Embryonic facial prominence (tissue), 1 donor: ENCODE results near the gene OR5K4.

Source experiments
- DNase-seq: peaks from one replicate; pipeline ENCODE4 v3.0.0-alpha.2; 2016; ENCODE audit errors: extremely low spot score

The OR5K4 gene

GRCh38 chr3:98353554-98353953 is at the start of gene OR5K4:
Gene OR5K4 (plus strand): TSS chr3:98353854. CDS start chr3:98353854, 0 bp downstream.
- no peak for DNase-seq

GRCh38 chr3:98322101-98322500 is 31.6 kb upstream of the OR5K4 start:
- no peak for DNase-seq

GRCh38 chr3:98322686-98323085 is 31.0 kb upstream of the OR5K4 start:
- no peak for DNase-seq

- no peak for DNase-seq
These were observed 30.2 kb upstream of the OR5K4 start for GRCh38 chr3:98323425-98323824.

GRCh38 chr3:98325055-98325454 is 28.6 kb upstream of the OR5K4 start:
- no peak for DNase-seq

GRCh38 chr3:98326105-98326893 is 27.4 kb upstream of the OR5K4 start:
- DNase-seq: no peak

- DNase-seq: no peak
These were observed 26.7 kb upstream of the OR5K4 start for GRCh38 chr3:98326945-98327344.

GRCh38 chr3:98328933-98329332 is 24.7 kb upstream of the OR5K4 start:
- DNase-seq: no peak

- peak; percentile 22 for DNase-seq
These were observed 24.1 kb upstream of the OR5K4 start for GRCh38 chr3:98329392-98330124.

GRCh38 chr3:98331329-98331728 is 22.3 kb upstream of the OR5K4 start:
- DNase-seq: no peak

GRCh38 chr3:98333989-98334606 is 19.6 kb upstream of the OR5K4 start:
- DNase-seq: no peak

- DNase-seq: no peak
These were observed 14.6 kb upstream of the OR5K4 start for GRCh38 chr3:98339031-98339430.

- DNase-seq: no peak
These were observed 11.9 kb upstream of the OR5K4 start for GRCh38 chr3:98341758-98342157.

- no peak for DNase-seq
These were observed 9.8 kb upstream of the OR5K4 start for GRCh38 chr3:98343647-98344507.

- no peak for DNase-seq
These were observed 3.6 kb upstream of the OR5K4 start for GRCh38 chr3:98350082-98350481.

- no peak for DNase-seq
These were observed 5.6 kb downstream of the OR5K4 start for GRCh38 chr3:98359250-98359649.

- no peak for DNase-seq
These were observed 6.5 kb downstream of the OR5K4 start for GRCh38 chr3:98359993-98360675.

GRCh38 chr3:98360681-98361080 is 7.0 kb downstream of the OR5K4 start:
- DNase-seq: no peak

- DNase-seq: no peak
These were observed 7.6 kb downstream of the OR5K4 start for GRCh38 chr3:98361289-98361688.

- DNase-seq: no peak
These were observed 14.0 kb downstream of the OR5K4 start for GRCh38 chr3:98367464-98368246.
